HG03095 (cell line): ENCODE measurements around the gene OSBPL3.
A peak's percentile ranks its signal among the peaks of the same experiment; 100 is the strongest.
"Not testable (repeated sequence)": the region's sequence is repeated elsewhere in the genome, so short reads cannot be mapped to it uniquely, and the experiment has no call there.

Source experiments
- ATAC-seq: cut with Tn5 transposase; IDR thresholded peaks from one replicate; pipeline ENCODE4 v1.9.1; 2021; ENCODE audit warnings: moderate library complexity; ENCODE audit not compliant: unreplicated experiment

The OSBPL3 gene

DNA sequence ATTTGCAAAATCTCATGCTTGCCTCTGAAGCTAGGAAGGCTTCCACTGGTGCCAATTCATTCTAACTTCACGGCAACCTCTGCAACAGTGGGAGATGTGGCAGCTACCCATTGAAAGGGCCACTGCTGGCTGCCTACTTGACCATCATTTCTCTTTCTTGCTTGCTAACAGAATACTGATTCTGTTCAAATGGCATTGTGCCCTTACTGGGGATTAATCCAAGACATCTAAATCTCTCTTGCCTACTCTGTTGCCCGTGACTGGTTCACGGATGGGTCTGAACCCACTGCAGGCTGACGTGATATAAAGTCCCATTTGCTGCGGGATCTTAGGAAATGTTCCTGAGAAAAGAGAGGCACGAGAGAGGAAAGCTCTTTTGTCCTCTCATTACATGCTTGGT, 171.5 kb downstream of the OSBPL3 start:
- ATAC-seq: no peak

DNA sequence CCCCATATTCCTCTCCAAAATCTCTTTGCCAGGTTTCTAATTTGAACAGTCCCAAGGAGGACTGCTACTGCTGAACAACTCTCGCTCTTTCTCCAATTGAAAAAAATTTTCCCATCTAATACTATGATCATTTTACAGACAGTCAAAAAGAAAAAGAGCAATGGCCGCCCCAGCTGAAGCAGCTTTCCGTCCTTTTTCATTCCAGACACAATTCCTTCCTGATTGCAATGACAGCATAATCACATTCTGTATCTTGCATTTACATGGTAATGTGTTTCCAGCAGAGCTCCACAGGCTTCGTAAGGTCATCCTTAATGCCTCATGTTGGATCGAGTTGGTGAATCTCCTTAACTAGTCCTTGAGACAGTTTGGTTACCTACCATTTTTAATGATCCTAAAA, 177.7 kb downstream of the OSBPL3 start:
- ATAC-seq: no peak

DNA sequence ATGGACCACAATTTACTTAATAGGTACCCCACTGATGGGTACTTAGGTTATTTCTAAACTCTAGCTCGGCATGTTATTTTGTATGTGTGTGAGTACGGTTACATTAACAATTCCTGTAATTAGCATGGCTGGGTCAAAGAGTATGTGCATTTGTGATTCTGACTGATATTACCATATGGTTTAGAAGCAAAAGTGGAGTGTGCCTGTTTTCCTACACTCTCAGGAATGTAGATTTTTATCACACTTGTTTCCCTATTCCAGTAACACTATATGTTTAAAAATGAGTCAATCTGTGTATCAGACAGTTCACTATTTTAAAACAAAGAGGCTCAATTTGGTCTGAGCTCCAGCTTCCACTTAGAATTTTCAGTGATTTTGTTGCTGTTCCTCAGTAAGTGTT, 178.1 kb downstream of the OSBPL3 start:
- no peak for ATAC-seq

- ATAC-seq: no peak
Observed at GRCh38 chr7:24800667-24801066, 179.3 kb downstream of the OSBPL3 start.

- ATAC-seq: no peak
Observed at GRCh38 chr7:24800073-24800472, 179.9 kb downstream of the OSBPL3 start.

GRCh38 chr7:24799506-24799905, 180.5 kb downstream of the OSBPL3 start:
- no peak for ATAC-seq

- no peak for ATAC-seq
Observed at GRCh38 chr7:24798261-24798660, 181.7 kb downstream of the OSBPL3 start.

GRCh38 chr7:24797270-24797669, 182.7 kb downstream of the OSBPL3 start:
- ATAC-seq: no peak

DNA sequence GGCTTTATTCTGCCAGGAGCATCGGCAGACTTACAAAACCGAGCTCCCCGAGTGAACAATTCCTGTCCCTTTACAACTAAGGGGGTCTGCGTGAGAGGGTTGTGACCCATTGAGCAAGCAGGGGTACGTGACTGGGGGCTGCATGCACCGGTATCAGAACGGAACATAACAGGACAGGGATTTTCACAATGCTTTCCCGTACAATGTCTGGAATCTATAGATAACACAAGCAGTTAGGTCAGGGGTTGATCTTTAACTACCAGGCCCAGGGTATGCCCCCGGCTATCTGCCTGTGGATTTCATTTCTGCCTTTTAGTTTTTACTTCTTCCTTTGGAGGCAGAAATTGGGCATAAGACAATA, 184.6 kb downstream of the OSBPL3 start:
- ATAC-seq: no peak

DNA sequence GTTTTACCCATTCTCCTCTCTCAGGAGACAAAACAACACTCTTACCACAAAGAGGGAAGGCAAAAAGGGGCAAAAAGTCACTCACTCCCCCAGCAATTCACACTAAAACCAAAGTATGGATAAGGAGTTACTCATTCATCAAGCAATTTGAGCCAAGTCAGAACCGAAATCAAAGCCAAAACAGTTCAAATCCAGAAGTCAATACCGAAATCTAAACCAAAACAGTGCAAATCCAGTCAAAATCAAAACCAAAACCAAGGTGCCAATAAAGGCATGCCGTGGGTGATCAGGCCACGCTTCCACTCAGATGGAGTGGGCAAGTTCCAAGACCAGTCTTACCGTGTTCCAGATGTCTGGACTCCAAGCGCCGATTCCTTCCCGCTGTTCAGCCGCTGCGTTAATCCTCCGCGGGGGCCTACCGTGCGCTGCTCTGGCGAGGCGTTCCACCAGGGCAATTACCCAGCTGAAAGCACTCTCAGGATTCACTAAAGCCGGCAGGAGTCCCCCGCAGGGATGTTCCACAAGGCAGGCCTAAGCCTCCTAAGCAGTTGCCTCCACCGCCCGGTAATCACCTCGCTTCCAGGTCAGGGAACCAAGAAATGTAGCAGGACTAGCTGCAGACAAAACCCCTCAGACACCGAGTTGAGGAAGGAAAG, 185.1 kb downstream of the OSBPL3 start:
- not testable (repeated sequence) for ATAC-seq

- no peak for ATAC-seq
Observed at GRCh38 chr7:24793982-24794648, 185.9 kb downstream of the OSBPL3 start.

DNA sequence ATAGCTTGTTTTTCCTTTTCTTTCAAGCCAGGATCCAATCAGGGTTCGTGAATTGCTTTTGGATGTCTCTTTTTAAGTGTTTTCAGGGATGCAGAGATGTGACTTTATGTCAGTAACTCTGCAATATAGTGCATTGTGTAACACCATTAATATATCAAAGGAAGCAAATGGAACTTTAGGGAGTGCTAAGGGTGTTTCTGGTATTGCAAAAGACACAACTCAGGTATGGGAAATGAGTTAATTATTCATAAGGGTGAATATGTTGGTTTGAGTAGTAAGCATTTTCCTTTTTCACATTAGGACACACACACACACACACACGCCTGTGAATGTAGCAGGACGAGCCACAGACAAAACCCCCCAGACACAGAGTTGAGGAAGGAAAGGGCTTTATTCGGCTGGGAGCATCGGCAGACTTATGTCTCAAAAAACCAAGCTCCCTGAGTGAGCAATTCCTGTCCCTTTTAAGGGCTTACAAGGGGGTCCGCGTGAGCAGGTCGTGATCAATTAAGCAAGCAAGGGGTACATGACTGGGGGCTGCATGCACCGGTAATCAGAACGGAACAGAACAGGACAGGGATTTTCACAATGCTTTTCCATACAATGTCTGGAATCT, 190.9 kb downstream of the OSBPL3 start:
- ATAC-seq: no peak

DNA sequence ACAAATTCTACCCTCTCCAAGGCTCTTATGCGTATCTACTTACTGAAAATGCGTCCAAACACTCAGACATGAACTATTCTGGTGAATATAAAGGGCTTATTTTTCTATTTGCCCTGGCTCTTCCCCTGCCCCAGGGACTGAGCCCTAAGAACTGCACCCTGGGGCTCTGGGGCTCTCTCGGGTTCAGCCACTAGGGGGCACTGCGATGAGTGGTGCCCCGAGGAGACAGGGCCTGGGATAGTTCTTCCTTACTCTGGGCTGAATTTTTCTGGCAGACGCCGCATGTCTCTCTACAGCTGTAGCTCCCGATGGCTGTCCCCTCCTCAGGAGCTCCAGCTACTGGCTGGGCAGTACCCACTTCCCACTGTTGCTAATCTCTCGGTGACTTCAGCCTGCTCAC, 191.9 kb downstream of the OSBPL3 start:
- ATAC-seq: no peak

GRCh38 chr7:24786941-24787340, 193.0 kb downstream of the OSBPL3 start:
- no peak for ATAC-seq

DNA sequence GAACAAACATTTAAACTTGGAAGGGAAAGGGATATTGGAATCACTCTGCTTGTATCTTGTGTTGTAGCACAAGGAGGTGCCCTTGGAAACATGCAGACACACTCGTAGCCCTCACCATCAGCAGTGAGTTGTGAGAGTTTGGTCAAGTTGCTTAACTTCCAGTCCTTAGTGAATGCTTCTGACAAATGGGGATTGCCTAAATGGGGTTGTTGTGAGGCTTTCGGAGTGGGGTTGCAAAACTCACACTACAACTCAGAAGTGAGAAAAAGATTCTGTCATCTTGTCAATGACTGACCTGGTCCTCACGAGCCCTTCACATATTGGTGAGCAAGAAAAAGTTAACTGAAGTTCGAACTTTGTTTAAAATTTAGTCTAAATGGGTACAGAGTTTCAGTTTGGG, 193.7 kb downstream of the OSBPL3 start:
- ATAC-seq: no peak

GRCh38 chr7:24784277-24784676, 195.7 kb downstream of the OSBPL3 start:
- ATAC-seq: no peak

DNA sequence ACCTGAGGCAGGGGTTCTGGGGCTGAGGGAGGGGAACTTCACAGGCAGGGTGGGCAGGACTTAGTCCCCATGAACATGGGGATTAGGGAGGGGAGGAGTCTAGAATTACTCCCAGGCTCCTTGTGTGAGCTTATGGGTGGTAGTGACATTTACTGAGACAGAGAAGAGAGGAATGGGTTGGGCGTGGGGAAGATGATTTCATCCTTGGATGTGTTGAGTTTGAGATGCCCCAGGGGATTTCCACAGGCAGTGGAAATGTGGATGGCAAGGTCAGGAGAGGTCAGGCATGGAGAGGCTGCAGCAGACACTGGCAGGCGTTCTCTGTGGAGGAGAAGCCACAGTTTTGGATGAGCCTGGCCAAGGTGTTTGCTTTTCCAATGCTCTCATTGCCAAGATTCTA, 196.3 kb downstream of the OSBPL3 start:
- no peak for ATAC-seq

- no peak for ATAC-seq
Observed at GRCh38 chr7:24781106-24781505, 198.9 kb downstream of the OSBPL3 start.

GRCh38 chr7:24779283-24779655, 200.7 kb downstream of the OSBPL3 start:
- ATAC-seq: no peak

DNA sequence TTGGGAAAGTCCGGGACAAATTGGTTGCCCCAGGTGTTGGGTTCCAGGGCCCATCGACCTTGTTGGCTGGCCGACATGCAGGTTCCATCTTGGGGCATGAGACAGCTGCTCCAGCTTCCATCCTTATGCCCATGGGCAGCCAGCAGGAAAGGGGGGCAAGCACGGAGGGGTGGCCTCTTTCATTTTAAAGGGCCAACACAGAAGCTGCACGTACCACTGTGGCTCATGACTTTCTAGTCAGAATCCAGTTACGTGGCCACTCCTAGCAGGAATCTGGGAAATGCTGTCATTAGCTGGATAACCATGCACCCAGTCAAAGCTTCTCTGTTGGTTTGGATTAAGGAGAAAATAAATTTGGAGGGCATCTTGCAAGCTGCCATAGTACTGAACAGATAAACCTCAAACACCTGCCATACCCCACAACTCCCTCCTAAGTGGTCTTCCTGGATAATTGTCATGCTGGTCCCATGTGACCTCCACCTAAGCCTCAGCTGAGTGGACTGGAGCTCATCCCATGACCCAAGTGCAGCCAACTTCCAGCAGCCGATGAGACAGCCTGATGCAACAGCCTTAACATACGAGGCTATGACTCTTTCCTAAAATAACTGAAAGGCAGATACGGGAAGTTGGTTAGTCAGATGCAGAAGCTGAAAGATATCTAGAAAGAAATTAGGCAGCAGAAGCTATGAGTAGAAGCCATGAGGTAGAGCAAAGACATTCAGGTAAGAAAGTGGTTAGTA, 201.3 kb downstream of the OSBPL3 start:
- peak; percentile 71 for ATAC-seq

GRCh38 chr7:24777806-24778205, 202.2 kb downstream of the OSBPL3 start:
- no peak for ATAC-seq

DNA sequence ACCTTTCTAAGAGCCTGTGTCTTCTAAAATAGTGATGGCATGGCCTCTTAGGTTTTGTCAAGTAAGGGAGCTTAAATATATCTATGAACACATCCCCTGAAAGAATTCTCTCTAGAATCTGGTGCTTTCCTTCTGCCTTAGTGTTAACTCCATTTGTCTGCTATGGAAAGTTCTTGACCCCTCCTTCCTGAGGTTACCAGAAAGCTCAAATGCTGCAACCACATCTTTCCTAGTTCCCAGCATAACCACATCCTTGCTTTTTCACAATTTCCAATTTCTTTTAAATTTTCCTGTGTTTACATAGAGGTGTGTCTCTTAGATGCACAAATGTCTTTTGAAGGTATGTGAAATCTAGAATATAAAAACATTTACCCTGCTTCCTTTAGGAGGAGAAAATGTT, 206.3 kb downstream of the OSBPL3 start:
- no peak for ATAC-seq
